Right lobe of liver (tissue), 4 donors: Measurements from ENCODE around the gene AGO3.

Experiments used
- CTCF ChIP-seq, 4 donors: fragments of 200-600 bp in 3 of 4; fragments of 450-650 bp in 1 of 4; IDR thresholded peaks; one replicate each; pipeline versions ENCODE4 v1.5.1 to v1.8.0; 2016 to 2022; ENCODE audit warnings: antibody characterized with exemption in 4 of 4, mild to moderate bottlenecking in 2 of 4
- POLR2A ChIP-seq: fragments of 450-650 bp; IDR thresholded peaks from one replicate; pipeline ENCODE4 v1.6.1; 2017; ENCODE audit warnings: antibody characterized with exemption, mild to moderate bottlenecking
- donor health status: DM: no; HTN: no; CAD: no.
- donor health status: DM: no; HTN: no; CAD: no.
- donor health status: DM: no; HTN: yes; CAD: no.

GRCh38 chr1:35902671-35903070, 28.2 kb upstream of the AGO3 start:
- TF ChIP-seq POLR2A, result no peak
- no peak for TF ChIP-seq CTCF (IDR thresholded peaks at IDR 0.05)
